Esophagus squamous epithelium (tissue), 5 donors: ENCODE measurements around the gene RBM42. TPM values are rescaled to one million over a fixed set of nuclear protein-coding genes. Genes with fewer than 3 reads are reported as not detected.
A peak's percentile ranks its signal among the peaks of the same experiment; 100 is the strongest.
"Not testable (repeated sequence)": the region's sequence is repeated elsewhere in the genome, so short reads cannot be mapped to it uniquely, and the experiment has no call there.

Experiments
- DNase-seq: peaks from one replicate; lab custom pipeline; 2025; lab: John Stamatoyannopoulos, UW
- H3K27ac ChIP-seq, 4 donors: fragments of 200-600 bp; sonication (generic); one replicate each; pipeline ENCODE4 v1.5.1; 2016 to 2019; ENCODE audit warnings: mild to moderate bottlenecking in 1 of 4
- H3K27me3 ChIP-seq, 4 donors: fragments of 200-600 bp; sonication (generic); 1 replicate in 3 of 4; 2 replicates in 1 of 4; pipeline versions ENCODE4 v1.5.1 to v1.6.0; 2017 to 2021; ENCODE audit warnings: antibody characterized with exemption in 1 of 4
- H3K36me3 ChIP-seq, 3 donors: fragments of 200-600 bp; sonication (generic); one replicate each; pipeline ENCODE4 v1.5.1; 2016 to 2019
- H3K4me1 ChIP-seq, 3 donors: fragments of 200-600 bp; sonication (generic); one replicate each; pipeline ENCODE4 v1.5.1; 2017 to 2019
- H3K4me3 ChIP-seq, 4 donors: fragments of 200-600 bp; sonication (generic); 1 replicate in 3 of 4; 2 replicates in 1 of 4; pipeline ENCODE4 v1.5.1; 2016 to 2019; ENCODE audit warnings: mild to moderate bottlenecking in 2 of 4, moderate library complexity in 1 of 4
- H3K9me3 ChIP-seq, 3 donors: fragments of 200-600 bp; sonication (generic); one replicate each; pipeline ENCODE4 v1.5.1; 2016 to 2019
- CTCF ChIP-seq, 6 experiments: fragments of 450-650 bp in 4 of 6; fragments of 200-600 bp in 2 of 6; sonication (generic) in 2 of 6; IDR thresholded peaks; one replicate each; pipeline ENCODE4 v1.5.1; 2016 to 2019; ENCODE audit warnings: antibody characterized with exemption in 6 of 6, mild to moderate bottlenecking in 4 of 6, moderate library complexity in 4 of 6
- POLR2A ChIP-seq, 4 donors: fragments of 450-650 bp; IDR thresholded peaks; one replicate each; pipeline ENCODE4 v1.6.1; 2017; ENCODE audit warnings: antibody characterized with exemption in 4 of 4, mild to moderate bottlenecking in 4 of 4, moderate library complexity in 3 of 4
- WGBS, 2 donors: methylation state at CpG; one replicate each; pipeline ENCODE4 v1.1.5; 2018; 5-methylcytosine and 5-hydroxymethylcytosine counted together
- intact Hi-C: fragments of 100-400 bp; cut with DNase I; formaldehyde crosslinking; loops from one replicate; pipeline ENCODE4 v1.15.0; 2022
- total RNA-seq, 4 donors: library from RNA; depleted of rRNA; stranded (reverse); fragments of >200 nt; gene quantifications; one replicate each; pipeline ENCODE4 v1.1.0, GENCODE V29; 2016
- donor health status: DM: yes; HTN: yes; CAD: no.

The RBM42 gene
- total RNA-seq, 4 donors from 2014 or later, result 52.1 to 59.1 (median 53.0) TPM

DNA sequence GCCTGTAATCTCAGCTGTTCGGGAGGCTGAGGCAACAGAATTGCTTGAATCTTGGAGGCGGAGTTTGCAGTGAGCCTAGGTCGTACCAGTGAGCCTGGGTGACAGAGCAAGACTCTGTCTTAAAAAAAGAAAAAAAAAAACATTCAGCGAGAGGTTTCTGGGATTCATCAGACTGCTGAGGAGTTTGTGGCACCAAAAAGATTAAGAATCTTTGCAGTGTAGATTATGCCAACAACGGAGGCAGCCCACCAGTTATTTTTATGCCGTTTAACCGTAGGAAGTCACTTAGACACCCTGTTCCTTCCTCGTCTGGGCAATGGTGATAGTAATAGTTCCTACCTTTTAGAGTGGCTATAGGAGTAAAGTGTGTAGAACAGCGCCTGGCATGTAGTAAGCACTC, 21.7 kb downstream of the RBM42 start:
- no peak overlapping the region for H3K27ac ChIP-seq
- no peaks in the 10 kb centered on the region for H3K9me3 ChIP-seq
- intact Hi-C loops, result no loop called here
- H3K4me3 ChIP-seq, result no peak overlapping the region
- DNase-seq, result no peak
- H3K4me1 ChIP-seq, result peaks cover 0 to 37% (median 11%) of the 10 kb centered on the region in 3 donors
- WGBS, 2 donors, result 70 to 79% methylated on average over 9 of the region's 9 CpGs
- H3K27me3 ChIP-seq, result no peaks in the 10 kb centered on the region
- peaks cover 0 to 60% (median 31%) of the 10 kb centered on the region in 3 donors for H3K36me3 ChIP-seq
- no peak for TF ChIP-seq POLR2A (IDR thresholded peaks at IDR 0.05)
- TF ChIP-seq CTCF (IDR thresholded peaks at IDR 0.05), result no peak

GRCh38 chr19:35654828-35655227, 26.0 kb downstream of the RBM42 start:
- intact Hi-C loops, H3K9me3 ChIP-seq, H3K27me3 ChIP-seq, DNase-seq, H3K4me3 ChIP-seq, H3K27ac ChIP-seq: not testable (repeated sequence)
- Histone ChIP-seq H3K4me1 (peaks cover 0 to 15% (median under 1%) of the 10 kb centered on the region in 3 donors), H3K36me3 (peaks cover 9 to 100% (median 69%) of the 10 kb centered on the region in 3 donors)
- 88 to 95% methylated on average over 5 to 6 of the region's 6 CpGs for WGBS, 2 donors

DNA sequence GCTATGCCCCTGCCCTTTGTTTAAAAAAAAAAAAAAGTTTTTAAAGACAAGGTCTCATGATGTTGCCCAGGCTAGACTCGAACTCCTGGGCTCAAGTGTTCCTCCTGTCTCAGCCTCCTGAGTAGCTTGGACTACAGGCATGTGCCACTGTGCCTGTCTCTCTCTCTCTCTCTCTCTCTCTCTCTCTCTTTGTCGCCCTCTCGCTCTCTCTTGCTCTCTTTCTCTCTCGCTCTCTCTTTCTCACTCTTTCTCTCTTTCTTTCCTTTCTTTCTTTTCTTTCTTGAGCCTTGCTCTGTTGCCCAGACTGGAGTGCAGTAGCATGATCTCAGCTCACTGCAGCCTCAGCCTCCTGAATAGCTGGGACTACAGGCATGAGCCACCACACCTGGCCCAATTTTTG, 26.8 kb downstream of the RBM42 start:
- 90 to 99% methylated on average over 4 of the region's 4 CpGs for WGBS, 2 donors
- Histone ChIP-seq H3K4me3 (no peak overlapping the region), H3K9me3 (no peaks in the 10 kb centered on the region), H3K4me1 (peaks cover 0 to 7% (median 0%) of the 10 kb centered on the region in 3 donors), H3K27me3 (no peaks in the 10 kb centered on the region), H3K27ac (no peak overlapping the region), H3K36me3 (peaks cover 9 to 100% (median 77%) of the 10 kb centered on the region in 3 donors)
- TF ChIP-seq CTCF (IDR thresholded peaks at IDR 0.05) (no peak), POLR2A (IDR thresholded peaks at IDR 0.05) (no peak)
- intact Hi-C loops, result no loop called here
- DNase-seq, result no peak

GRCh38 chr19:35656700-35657099, 27.9 kb downstream of the RBM42 start:
- Histone ChIP-seq H3K36me3 (peaks cover 9 to 100% (median 69%) of the 10 kb centered on the region in 3 donors), H3K27ac (no peak overlapping the region), H3K4me1 (no peaks in the 10 kb centered on the region), H3K9me3 (no peaks in the 10 kb centered on the region), H3K4me3 (no peak overlapping the region), H3K27me3 (no peaks in the 10 kb centered on the region)
- TF ChIP-seq CTCF (IDR thresholded peaks at IDR 0.05) (no peak), POLR2A (IDR thresholded peaks at IDR 0.05) (no peak)
- WGBS, 2 donors, result 89 to 91% methylated on average over 6 of the region's 6 CpGs
- intact Hi-C loops, result no loop called here
- no peak for DNase-seq

- no peak overlapping the region for H3K27ac ChIP-seq
- no peaks in the 10 kb centered on the region for H3K9me3 ChIP-seq
- no peak overlapping the region for H3K4me3 ChIP-seq
- 75 to 83% methylated on average over 12 to 14 of the region's 15 CpGs for WGBS, 2 donors
- TF ChIP-seq CTCF (IDR thresholded peaks at IDR 0.05), result peak in 1 of 6 experiments; percentile 28
- no peak for TF ChIP-seq POLR2A (IDR thresholded peaks at IDR 0.05)
- H3K27me3 ChIP-seq, result no peaks in the 10 kb centered on the region
- DNase-seq, result no peak
- intact Hi-C loops, result no loop called here
- H3K36me3 ChIP-seq, result peaks cover 9 to 100% (median 61%) of the 10 kb centered on the region in 3 donors
- no peaks in the 10 kb centered on the region for H3K4me1 ChIP-seq
Observed at GRCh38 chr19:35657904-35658700, 29.3 kb downstream of the RBM42 start.
